ENCODE data around the gene CRYBG3.
"Not testable (repeated sequence)": the region's sequence is repeated elsewhere in the genome, so short reads cannot be mapped to it uniquely, and the experiment has no call there.

CRYBG3 gene

GRCh38 chr3:97833184-97833583 lies 11.4 kb downstream of the CRYBG3 start:
- H3K27ac ChIP-seq, H3K4me3 ChIP-seq: not testable (repeated sequence)

- no peak overlapping the region for H3K27ac ChIP-seq
- no peak overlapping the region for H3K4me3 ChIP-seq
These were observed 13.9 kb downstream of the CRYBG3 start for GRCh38 chr3:97835761-97836160.

DNA sequence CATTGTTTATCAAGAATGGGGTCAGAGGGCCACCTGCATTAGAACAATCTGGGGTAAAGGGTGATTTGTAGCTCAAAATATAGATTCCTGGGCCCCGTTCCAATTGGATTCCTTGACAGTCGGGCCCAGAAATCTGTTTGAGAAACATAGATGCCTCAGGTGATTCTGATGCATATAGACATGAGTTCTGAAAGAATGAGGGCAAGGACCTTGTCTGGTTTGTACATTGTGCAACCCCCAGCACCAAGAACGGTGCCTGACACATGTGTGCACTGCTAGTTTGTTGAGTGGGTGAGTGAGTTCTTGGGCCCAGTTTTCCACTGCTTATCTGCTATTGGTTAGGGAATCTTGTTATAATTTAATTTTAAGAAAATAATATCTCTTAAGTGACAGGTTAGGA lies 16.6 kb downstream of the CRYBG3 start:
- no peak overlapping the region for H3K4me3 ChIP-seq
- no peak overlapping the region for H3K27ac ChIP-seq

GRCh38 chr3:97839944-97840343 lies 18.1 kb downstream of the CRYBG3 start:
- Histone ChIP-seq H3K27ac (no peak overlapping the region), H3K4me3 (no peak overlapping the region)

DNA sequence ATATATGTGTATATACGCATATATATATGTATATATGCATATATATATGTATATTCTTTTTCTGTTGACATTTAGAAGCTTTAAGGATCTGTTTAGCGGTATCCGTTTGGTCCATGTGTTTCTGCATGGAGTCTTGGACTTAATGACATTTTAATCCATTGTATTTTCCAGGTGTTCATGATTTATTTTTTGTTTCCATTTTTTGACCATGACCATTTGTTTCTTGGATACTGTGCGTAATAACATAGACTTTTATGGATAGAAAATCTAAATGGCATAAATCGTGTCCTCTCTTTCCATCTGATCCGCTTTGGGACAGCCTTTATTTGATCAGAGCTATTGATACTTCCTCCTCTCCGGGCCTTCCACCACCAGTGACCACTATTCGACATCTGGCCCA lies 19.5 kb downstream of the CRYBG3 start:
- H3K27ac ChIP-seq, result no peak overlapping the region
- H3K4me3 ChIP-seq, result no peak overlapping the region

- H3K4me3 ChIP-seq, result no peak overlapping the region
- H3K27ac ChIP-seq, result no peak overlapping the region
These were observed 20.1 kb downstream of the CRYBG3 start for GRCh38 chr3:97841956-97842355.

DNA sequence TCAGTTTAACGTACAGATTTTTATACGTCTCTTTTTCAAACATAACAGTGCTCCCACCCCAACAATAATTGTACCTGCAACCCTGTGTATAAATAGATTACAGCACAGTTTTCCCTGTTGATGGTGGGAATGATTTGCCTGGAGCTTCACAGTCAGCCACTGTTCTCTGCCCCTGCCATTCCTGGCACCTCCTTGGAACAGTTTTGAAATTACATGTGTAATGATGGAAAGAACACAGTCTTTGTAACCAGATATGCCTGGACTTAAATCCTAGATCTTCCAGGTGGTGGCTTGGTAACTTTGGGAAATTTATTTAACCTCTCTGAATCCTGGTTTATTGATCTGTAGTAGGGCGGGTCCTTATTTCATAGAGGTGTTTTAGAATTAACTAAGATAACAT lies 27.0 kb downstream of the CRYBG3 start:
- Histone ChIP-seq H3K27ac (no peak overlapping the region), H3K4me3 (no peak overlapping the region)

- Histone ChIP-seq H3K4me3 (no peak overlapping the region), H3K27ac (no peak overlapping the region)
These were observed 35.6 kb downstream of the CRYBG3 start for GRCh38 chr3:97857401-97857800.

DNA sequence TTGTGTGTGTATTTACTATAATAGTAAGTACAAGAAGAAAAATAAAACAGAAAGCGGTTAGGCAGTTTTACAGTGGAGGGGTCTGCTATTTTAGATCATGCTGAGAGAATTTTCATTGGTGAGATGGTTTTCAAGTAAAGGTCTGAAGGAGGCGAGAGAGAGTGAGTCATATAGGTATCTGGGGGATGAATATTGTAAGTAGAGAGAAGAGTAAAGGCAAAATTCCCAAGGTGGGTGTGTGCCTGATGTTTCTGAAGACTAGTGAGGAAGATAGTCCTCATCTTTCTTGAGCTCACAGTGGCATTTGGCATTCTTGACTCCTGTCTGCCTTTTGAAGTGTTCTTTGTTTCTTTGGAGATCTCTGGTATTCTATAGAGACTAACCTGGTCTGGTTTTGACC lies 38.6 kb downstream of the CRYBG3 start:
- Histone ChIP-seq H3K4me3 (no peak overlapping the region), H3K27ac (no peak overlapping the region)

DNA sequence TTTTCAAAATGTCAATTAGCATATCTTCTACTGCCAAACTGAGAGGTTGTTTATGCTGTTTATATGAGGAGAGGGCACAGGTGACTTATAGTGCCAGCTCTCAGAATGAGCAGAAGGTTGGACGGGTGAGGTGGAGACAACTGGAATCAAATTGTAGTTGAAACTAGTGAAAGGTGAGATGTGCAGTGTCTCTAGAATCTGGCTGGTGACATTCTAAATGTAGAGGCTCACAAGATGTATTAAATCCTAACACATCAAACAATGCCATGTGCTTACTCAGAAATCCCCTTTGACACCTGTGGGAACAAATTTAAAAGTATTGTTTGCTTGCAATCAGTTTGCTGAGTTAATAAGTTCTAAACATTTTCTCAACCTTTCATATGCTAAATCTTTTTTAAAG lies 40.8 kb downstream of the CRYBG3 start:
- no peak overlapping the region for H3K27ac ChIP-seq
- no peak overlapping the region for H3K4me3 ChIP-seq

DNA sequence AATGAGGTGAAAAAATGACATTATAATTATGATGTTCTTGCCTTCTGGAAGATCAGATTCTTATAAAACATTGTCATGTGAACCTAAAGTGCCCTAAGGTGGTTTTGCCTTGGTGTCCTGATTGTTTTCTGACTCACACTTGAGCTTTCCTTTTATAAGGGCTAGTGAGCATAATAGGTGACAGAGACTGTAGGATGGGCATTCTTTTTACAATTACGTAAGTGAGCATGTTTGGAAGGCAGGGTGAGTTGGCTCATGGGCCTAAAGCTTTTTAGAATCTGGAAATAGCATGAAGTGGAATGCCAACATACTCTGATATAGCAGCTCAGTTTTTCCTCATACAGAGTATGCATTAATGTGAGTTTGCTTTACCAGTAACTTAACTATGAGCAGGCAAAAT lies 41.2 kb downstream of the CRYBG3 start:
- Histone ChIP-seq H3K4me3 (no peak overlapping the region), H3K27ac (no peak overlapping the region)

DNA sequence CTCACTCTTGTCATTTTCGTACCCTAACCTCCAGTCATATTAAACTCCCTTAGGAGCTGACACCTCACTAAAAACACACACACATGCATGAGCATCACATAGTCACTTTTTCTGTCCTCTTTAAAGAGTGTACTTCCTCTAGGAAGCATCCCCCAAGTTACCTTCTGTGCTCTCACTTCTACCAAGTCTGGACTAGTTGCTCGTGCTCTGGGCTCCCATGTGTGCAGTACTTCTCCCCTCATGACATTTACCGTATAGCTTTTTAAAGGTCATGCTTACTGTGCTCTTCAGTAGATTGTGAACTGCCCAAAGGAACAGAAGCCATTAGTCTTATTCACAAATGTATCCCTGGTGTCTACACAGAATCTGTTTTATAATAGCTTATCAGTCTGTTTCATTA lies 42.0 kb downstream of the CRYBG3 start:
- Histone ChIP-seq H3K27ac (no peak overlapping the region), H3K4me3 (no peak overlapping the region)

DNA sequence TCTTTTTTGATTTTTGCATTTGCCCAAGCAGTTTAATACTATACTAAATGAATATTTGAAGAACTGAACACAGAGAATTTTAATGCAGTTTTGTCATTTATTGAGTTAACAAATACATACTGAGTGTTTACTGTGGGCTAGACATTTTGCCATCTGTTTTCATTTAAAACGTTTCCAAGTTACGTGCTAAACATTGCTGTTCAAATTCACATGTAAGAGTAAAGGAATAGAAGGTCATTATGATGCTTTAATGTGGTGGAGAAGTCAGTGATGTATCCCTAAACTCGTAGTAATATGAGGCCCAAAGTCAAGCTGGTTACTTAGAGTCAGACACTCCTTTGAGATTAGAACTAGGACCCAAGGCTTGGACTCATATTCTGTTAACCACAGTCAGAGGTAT lies 49.4 kb downstream of the CRYBG3 start:
- no peak overlapping the region for H3K4me3 ChIP-seq
- H3K27ac ChIP-seq, result peak overlapping the region in 12 of 21 experiments; percentile 3 to 74 (median 62)

GRCh38 chr3:97871801-97872524 lies 50.2 kb downstream of the CRYBG3 start:
- Histone ChIP-seq H3K27ac (peak overlapping the region in 17 of 21 experiments; percentile 3 to 74 (median 56)), H3K4me3 (no peak overlapping the region)

DNA sequence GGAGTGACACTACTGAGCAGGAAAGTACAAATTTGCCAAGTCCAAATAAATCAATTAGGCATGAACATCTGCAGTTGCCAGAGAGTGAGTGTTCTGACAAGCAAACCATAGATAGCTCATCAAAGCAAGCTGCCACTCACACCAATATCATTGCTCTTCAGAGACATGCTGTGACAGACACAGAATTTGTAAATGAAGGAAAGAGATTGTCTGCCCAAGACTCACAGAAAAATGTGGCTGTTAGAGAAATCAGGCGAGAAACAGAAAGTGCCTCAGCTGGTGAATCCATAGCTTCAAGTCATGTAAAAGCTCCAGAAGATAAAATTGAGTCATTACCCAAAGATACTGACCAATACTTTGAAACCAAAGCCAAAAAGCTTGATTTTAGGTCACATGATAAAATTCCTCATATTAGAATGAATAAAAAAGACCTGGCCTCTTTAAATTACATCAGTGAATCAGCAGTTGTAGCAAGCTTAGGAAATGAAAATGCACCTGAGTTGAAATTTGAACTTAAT lies 50.8 kb downstream of the CRYBG3 start:
- no peak overlapping the region for H3K4me3 ChIP-seq
- H3K27ac ChIP-seq, result peak overlapping the region in 14 of 21 experiments; percentile 0 to 73 (median 40)

- Histone ChIP-seq H3K4me3 (no peak overlapping the region), H3K27ac (no peak overlapping the region)
These were observed 58.5 kb downstream of the CRYBG3 start for GRCh38 chr3:97880267-97880666.

DNA sequence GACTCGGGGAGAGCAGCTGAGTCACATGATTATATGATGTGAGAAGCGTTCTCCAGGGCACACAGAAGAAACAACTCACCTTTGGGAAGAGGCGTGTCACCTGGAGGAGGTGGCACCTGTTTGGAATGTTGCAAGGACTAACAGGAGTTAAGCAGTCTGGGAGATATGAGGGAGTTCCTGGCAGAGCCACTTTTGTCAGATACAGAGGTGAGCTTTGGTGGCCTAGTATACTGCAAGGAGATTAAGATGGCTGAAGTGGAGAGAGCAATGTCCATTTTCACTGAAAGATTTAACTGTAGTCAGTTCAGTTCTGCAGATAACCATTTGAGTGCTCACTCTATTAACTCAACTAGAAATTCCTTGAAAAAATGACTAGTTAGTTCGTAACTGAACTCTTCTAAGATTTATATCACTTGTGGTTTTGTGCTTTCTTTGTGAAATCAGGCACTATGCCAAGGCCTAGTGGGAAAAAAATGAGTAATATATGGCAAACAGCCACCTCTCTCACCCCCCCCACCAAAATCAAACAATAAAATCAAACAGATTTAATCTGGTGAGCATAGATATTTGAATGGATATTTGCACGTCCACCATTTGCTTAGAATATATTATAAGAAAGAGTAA lies 61.3 kb downstream of the CRYBG3 start:
- Histone ChIP-seq H3K4me3 (no peak overlapping the region), H3K27ac (peak overlapping the region in 8 of 21 experiments; percentile 3 to 53 (median 34))

GRCh38 chr3:97883736-97884135 lies 61.9 kb downstream of the CRYBG3 start:
- Histone ChIP-seq H3K27ac (peak overlapping the region in 6 of 21 experiments; percentile 0 to 53 (median 38)), H3K4me3 (no peak overlapping the region)

DNA sequence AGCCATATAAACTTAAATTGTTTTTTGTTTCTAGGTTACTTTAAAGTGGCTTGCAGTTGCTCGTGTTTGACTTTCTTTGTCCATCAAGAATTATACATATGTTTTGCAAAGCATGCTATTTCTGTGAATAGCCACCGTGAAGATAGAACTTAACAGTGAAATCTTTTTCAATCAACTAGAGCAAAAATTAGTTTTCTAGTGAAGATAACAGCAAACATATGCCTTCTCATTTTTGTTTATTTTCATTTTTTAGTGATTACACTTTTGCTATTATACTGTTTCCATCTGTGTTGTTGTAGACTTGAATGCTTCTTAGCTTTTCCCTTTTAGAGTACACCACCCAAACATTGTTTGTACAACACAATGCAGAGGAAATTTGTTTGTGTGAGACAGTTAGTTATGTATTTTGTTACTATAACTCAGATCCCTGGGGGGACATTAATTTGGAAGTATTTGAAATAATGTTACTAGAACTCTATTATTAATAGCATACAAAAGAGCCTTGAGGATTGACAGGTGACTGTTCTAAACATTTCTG lies 62.8 kb downstream of the CRYBG3 start:
- H3K4me3 ChIP-seq, result no peak overlapping the region
- H3K27ac ChIP-seq, result peak overlapping the region in 4 of 21 experiments; percentile 0 to 41 (median 19)

GRCh38 chr3:97885931-97886824 lies 64.4 kb downstream of the CRYBG3 start:
- Histone ChIP-seq H3K27ac (peak overlapping the region in 11 of 21 experiments; percentile 21 to 55 (median 38)), H3K4me3 (no peak overlapping the region)
